HepG2 (cell line): Measurements from ENCODE around the gene CPNE4.

Source experiments
- EP300 ChIP-seq, 3 experiments: sonication (generic) in 1 of 3; formaldehyde crosslinking in 1 of 3; IDR thresholded peaks; 2 replicates each; pipeline versions ENCODE4 v1.5.1 to v1.6.1; 2011 to 2020; ENCODE audit warnings: low read depth in 2 of 3, low read length in 2 of 3, borderline replicate concordance in 1 of 3, improper control_type of control experiment in 1 of 3, mild to moderate bottlenecking in 1 of 3, missing genetic modification reagents in 1 of 3, moderate library complexity in 1 of 3
- EZH2 ChIP-seq: conservative IDR thresholded peaks from 2 replicates; pipeline ENCODE4 v1.6.1; 2012; ENCODE audit warnings: mild to moderate bottlenecking, low read depth, low read length, moderate library complexity
- RAD21 ChIP-seq: fragments of 450-650 bp; formaldehyde crosslinking; IDR thresholded peaks from 2 replicates; pipeline ENCODE4 v1.5.0; 2020; ENCODE audit warnings: mild to moderate bottlenecking
- ZNF264 ChIP-seq: sonication (generic); formaldehyde crosslinking; IDR thresholded peaks from 2 replicates; pipeline ENCODE4 v1.4.0; 2020; ENCODE audit warnings: missing genetic modification reagents
- ZNF335 ChIP-seq: sonication (generic); formaldehyde crosslinking; IDR thresholded peaks from 2 replicates; pipeline ENCODE4 v1.4.0; 2020; ENCODE audit warnings: missing genetic modification reagents
- ZZZ3 ChIP-seq: sonication (generic); formaldehyde crosslinking; IDR thresholded peaks from 2 replicates; pipeline ENCODE4 v1.4.0; 2020; ENCODE audit warnings: missing genetic modification reagents, mild to moderate bottlenecking, borderline replicate concordance
- TF ChIP-seq, protein P1 (sequence below), 2 experiments: IDR thresholded peaks; 2 replicates each; pipeline ENCODE4 v1.6.1; 2011 to 2012; ENCODE audit warnings: low read length in 2 of 2, borderline replicate concordance in 1 of 2, low read depth in 1 of 2, mild to moderate bottlenecking in 1 of 2, moderate library complexity in 1 of 2
- TF ChIP-seq, protein P2 (sequence below): sonication (generic); formaldehyde crosslinking; IDR thresholded peaks from 2 replicates; pipeline ENCODE4 v1.5.1; 2020; ENCODE audit warnings: missing genetic modification reagents, mild to moderate bottlenecking, borderline replicate concordance

- TF ChIP-seq EZH2 (no peak), ZZZ3 (CRISPR knock-in tag) (no peak), EP300 (IDR thresholded peaks at IDR 0.05; ENCODE audit: low read depth in 2 of 2, low read length in 2 of 2) (no peak), EP300 (CRISPR knock-in tag; IDR thresholded peaks at IDR 0.05; ENCODE audit: borderline replicate concordance) (no peak), ZNF335 (no peak), ZNF264 (CRISPR knock-in tag) (no peak), RAD21 (no peak)
- TF ChIP-seq, protein P1, sequence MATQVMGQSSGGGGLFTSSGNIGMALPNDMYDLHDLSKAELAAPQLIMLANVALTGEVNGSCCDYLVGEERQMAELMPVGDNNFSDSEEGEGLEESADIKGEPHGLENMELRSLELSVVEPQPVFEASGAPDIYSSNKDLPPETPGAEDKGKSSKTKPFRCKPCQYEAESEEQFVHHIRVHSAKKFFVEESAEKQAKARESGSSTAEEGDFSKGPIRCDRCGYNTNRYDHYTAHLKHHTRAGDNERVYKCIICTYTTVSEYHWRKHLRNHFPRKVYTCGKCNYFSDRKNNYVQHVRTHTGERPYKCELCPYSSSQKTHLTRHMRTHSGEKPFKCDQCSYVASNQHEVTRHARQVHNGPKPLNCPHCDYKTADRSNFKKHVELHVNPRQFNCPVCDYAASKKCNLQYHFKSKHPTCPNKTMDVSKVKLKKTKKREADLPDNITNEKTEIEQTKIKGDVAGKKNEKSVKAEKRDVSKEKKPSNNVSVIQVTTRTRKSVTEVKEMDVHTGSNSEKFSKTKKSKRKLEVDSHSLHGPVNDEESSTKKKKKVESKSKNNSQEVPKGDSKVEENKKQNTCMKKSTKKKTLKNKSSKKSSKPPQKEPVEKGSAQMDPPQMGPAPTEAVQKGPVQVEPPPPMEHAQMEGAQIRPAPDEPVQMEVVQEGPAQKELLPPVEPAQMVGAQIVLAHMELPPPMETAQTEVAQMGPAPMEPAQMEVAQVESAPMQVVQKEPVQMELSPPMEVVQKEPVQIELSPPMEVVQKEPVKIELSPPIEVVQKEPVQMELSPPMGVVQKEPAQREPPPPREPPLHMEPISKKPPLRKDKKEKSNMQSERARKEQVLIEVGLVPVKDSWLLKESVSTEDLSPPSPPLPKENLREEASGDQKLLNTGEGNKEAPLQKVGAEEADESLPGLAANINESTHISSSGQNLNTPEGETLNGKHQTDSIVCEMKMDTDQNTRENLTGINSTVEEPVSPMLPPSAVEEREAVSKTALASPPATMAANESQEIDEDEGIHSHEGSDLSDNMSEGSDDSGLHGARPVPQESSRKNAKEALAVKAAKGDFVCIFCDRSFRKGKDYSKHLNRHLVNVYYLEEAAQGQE (IDR thresholded peaks at IDR 0.05; ENCODE audit: borderline replicate concordance in 1 of 2, low read depth in 1 of 2, low read length in 2 of 2): no peak
- TF ChIP-seq, protein P2, sequence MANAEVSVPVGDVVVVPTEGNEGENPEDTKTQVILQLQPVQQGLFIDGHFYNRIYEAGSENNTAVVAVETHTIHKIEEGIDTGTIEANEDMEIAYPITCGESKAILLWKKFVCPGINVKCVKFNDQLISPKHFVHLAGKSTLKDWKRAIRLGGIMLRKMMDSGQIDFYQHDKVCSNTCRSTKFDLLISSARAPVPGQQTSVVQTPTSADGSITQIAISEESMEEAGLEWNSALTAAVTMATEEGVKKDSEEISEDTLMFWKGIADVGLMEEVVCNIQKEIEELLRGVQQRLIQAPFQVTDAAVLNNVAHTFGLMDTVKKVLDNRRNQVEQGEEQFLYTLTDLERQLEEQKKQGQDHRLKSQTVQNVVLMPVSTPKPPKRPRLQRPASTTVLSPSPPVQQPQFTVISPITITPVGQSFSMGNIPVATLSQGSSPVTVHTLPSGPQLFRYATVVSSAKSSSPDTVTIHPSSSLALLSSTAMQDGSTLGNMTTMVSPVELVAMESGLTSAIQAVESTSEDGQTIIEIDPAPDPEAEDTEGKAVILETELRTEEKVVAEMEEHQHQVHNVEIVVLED: no peak
Observed at GRCh38 chr3:131491084-131491483, 543.7 kb downstream of the CPNE4 start.
